HEK293 (cell line): Measurements from ENCODE around the gene VRK3.

Experiments
- CTCF ChIP-seq: fragments of 450-650 bp; formaldehyde crosslinking; IDR thresholded peaks from 2 replicates; pipeline ENCODE4 v1.5.1; 2016; ENCODE audit warnings: missing biosample characterization, missing genetic modification characterization
- MEIS1 ChIP-seq: sonication (generic); formaldehyde crosslinking; IDR thresholded peaks from 2 replicates; pipeline ENCODE4 v1.8.1; 2022; ENCODE audit warnings: missing genetic modification reagents, mild to moderate bottlenecking, borderline replicate concordance
- SP3 ChIP-seq: fragments of 450-650 bp; formaldehyde crosslinking; IDR thresholded peaks from 2 replicates; pipeline ENCODE4 v1.5.1; 2016; ENCODE audit warnings: missing biosample characterization, missing genetic modification characterization
- ZBTB7A ChIP-seq: fragments of 450-650 bp; formaldehyde crosslinking; IDR thresholded peaks from 2 replicates; pipeline ENCODE4 v1.5.1; 2016; ENCODE audit warnings: low read depth, missing biosample characterization, missing genetic modification characterization
- ZNF16 ChIP-seq: fragments of 450-650 bp; formaldehyde crosslinking; IDR thresholded peaks from 2 replicates; pipeline ENCODE4 v1.5.1; 2016; ENCODE audit warnings: low read depth, missing biosample characterization, missing genetic modification characterization
- ZNF660 ChIP-seq: fragments of 450-650 bp; IDR thresholded peaks from 2 replicates; pipeline ENCODE4 v1.5.1; 2018; ENCODE audit warnings: missing biosample characterization, mild to moderate bottlenecking, missing genetic modification characterization
- ZSCAN4 ChIP-seq: fragments of 450-650 bp; formaldehyde crosslinking; IDR thresholded peaks from 2 replicates; pipeline ENCODE4 v1.5.1; 2017; ENCODE audit warnings: missing biosample characterization, missing genetic modification characterization
- TF ChIP-seq, protein P1 (sequence below): fragments of 450-650 bp; formaldehyde crosslinking; IDR thresholded peaks from 2 replicates; pipeline ENCODE4 v1.5.1; 2016; ENCODE audit warnings: missing biosample characterization, missing genetic modification characterization
- TF ChIP-seq, protein P2 (sequence below): fragments of 450-650 bp; formaldehyde crosslinking; conservative IDR thresholded peaks from 2 replicates; pipeline ENCODE4 v1.5.1; 2016; ENCODE audit warnings: low read depth, missing biosample characterization, missing genetic modification characterization

- TF ChIP-seq CTCF (no peak), ZNF660 (no peak), MEIS1 (CRISPR knock-in tag) (no peak), ZBTB7A (no peak), ZNF16 (tag by site-specific recombination) (no peak), SP3 (tag by site-specific recombination) (no peak), ZSCAN4 (no peak)
- TF ChIP-seq, protein P1, sequence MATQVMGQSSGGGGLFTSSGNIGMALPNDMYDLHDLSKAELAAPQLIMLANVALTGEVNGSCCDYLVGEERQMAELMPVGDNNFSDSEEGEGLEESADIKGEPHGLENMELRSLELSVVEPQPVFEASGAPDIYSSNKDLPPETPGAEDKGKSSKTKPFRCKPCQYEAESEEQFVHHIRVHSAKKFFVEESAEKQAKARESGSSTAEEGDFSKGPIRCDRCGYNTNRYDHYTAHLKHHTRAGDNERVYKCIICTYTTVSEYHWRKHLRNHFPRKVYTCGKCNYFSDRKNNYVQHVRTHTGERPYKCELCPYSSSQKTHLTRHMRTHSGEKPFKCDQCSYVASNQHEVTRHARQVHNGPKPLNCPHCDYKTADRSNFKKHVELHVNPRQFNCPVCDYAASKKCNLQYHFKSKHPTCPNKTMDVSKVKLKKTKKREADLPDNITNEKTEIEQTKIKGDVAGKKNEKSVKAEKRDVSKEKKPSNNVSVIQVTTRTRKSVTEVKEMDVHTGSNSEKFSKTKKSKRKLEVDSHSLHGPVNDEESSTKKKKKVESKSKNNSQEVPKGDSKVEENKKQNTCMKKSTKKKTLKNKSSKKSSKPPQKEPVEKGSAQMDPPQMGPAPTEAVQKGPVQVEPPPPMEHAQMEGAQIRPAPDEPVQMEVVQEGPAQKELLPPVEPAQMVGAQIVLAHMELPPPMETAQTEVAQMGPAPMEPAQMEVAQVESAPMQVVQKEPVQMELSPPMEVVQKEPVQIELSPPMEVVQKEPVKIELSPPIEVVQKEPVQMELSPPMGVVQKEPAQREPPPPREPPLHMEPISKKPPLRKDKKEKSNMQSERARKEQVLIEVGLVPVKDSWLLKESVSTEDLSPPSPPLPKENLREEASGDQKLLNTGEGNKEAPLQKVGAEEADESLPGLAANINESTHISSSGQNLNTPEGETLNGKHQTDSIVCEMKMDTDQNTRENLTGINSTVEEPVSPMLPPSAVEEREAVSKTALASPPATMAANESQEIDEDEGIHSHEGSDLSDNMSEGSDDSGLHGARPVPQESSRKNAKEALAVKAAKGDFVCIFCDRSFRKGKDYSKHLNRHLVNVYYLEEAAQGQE (tag by site-specific recombination): no peak
- TF ChIP-seq, protein P2, sequence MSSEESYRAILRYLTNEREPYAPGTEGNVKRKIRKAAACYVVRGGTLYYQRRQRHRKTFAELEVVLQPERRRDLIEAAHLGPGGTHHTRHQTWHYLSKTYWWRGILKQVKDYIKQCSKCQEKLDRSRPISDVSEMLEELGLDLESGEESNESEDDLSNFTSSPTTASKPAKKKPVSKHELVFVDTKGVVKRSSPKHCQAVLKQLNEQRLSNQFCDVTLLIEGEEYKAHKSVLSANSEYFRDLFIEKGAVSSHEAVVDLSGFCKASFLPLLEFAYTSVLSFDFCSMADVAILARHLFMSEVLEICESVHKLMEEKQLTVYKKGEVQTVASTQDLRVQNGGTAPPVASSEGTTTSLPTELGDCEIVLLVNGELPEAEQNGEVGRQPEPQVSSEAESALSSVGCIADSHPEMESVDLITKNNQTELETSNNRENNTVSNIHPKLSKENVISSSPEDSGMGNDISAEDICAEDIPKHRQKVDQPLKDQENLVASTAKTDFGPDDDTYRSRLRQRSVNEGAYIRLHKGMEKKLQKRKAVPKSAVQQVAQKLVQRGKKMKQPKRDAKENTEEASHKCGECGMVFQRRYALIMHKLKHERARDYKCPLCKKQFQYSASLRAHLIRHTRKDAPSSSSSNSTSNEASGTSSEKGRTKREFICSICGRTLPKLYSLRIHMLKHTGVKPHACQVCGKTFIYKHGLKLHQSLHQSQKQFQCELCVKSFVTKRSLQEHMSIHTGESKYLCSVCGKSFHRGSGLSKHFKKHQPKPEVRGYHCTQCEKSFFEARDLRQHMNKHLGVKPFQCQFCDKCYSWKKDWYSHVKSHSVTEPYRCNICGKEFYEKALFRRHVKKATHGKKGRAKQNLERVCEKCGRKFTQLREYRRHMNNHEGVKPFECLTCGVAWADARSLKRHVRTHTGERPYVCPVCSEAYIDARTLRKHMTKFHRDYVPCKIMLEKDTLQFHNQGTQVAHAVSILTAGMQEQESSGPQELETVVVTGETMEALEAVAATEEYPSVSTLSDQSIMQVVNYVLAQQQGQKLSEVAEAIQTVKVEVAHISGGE (tag by site-specific recombination): no peak
These were observed 8.9 kb downstream of the VRK3 start for GRCh38 chr19:50016225-50016807.
